COLO829 (cell line): ENCODE measurements around the gene RPP25L.

ENCODE experiments used
- DNase-seq: peaks from one replicate; pipeline ENCODE4 v3.0.0; 2012; ENCODE audit warnings: low spot score

RPP25L gene

GRCh38 chr9:34637356-34638137 lies 25.6 kb upstream of the RPP25L start, which contains the start of gene SIGMAR1:
SIGMAR1 (minus strand) TSS chr9:34637787; CDS start chr9:34637697, 90 bp downstream.
- peak; percentile 94 for DNase-seq

- peak; percentile 45 for DNase-seq
These were observed 25.0 kb upstream of the RPP25L start for GRCh38 chr9:34636791-34637355.

DNA sequence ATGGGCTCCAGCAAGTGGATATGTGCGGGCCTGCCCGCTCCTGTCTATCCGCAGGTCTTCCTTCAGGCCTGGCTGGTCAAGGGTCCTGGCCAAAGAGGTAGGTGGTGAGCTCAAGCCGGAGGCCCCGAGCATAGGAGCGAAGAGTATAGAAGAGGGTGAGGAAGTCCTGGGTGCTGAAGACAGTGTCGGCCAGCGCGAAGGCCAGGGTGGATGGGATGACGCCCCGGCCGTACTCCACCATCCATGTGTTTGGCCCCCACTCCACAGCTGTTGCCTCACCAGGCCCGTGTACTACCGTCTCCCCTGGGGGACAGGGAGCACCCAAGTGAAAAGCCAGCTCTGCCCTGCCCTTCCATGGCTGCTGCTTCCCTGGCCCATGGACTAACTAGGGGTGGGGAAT lies 23.7 kb upstream of the RPP25L start:
- no peak for DNase-seq

DNA sequence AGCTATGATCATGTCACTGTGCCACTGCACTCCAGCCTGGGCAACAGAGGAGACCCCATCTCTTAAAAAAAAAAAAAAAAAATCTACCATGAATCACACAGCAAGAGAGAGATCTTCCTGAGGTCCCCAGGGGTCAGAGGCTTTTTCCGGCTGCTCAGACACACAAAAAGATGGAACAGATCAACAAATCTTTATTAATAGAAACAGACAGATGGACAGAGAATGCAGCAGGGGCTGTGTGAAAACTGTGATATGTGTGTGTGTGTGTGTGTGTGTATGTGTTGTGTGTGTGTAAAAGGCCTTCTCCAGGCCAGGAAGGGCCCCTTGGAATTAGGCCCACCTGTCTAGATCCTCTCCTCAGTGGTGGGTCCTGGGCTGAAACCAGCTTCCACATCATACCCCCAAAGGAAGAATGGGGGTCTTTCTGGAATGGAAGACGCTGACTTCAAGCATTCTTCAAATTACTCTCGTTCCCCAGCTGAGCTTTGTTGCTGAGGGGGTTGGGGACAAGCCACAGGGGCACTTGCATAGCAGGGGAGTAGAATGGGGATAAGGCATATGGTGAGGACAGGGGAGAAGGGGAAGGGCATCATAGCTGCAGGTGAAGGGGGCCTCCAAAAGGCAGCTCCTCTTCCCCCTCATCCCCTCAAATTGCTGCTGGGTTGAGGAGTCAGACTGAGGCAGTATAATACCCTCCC lies 22.8 kb upstream of the RPP25L start:
- no peak for DNase-seq

- peak; percentile 91 for DNase-seq
These were observed 22.1 kb upstream of the RPP25L start for GRCh38 chr9:34633851-34634550.

DNA sequence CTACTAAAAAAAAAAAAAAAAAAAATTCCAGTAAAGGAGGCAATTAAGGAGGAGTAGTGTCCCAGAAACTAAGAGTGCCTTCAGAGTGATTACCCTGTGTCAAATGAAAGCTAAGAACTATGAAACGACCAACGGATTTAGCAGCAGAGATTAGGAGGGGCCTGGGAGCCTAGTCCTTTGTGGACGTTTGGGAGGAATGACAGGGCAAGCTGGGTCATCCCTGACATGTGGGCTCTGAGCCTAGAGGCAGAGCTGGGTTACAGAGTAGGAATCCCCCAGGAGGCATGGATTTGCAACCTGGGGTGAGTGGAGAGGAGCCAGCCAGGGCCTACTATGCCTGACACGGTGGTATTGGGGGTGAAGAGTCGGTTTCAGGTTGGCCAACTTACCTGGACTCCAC lies 21.3 kb upstream of the RPP25L start:
- DNase-seq: no peak

DNA sequence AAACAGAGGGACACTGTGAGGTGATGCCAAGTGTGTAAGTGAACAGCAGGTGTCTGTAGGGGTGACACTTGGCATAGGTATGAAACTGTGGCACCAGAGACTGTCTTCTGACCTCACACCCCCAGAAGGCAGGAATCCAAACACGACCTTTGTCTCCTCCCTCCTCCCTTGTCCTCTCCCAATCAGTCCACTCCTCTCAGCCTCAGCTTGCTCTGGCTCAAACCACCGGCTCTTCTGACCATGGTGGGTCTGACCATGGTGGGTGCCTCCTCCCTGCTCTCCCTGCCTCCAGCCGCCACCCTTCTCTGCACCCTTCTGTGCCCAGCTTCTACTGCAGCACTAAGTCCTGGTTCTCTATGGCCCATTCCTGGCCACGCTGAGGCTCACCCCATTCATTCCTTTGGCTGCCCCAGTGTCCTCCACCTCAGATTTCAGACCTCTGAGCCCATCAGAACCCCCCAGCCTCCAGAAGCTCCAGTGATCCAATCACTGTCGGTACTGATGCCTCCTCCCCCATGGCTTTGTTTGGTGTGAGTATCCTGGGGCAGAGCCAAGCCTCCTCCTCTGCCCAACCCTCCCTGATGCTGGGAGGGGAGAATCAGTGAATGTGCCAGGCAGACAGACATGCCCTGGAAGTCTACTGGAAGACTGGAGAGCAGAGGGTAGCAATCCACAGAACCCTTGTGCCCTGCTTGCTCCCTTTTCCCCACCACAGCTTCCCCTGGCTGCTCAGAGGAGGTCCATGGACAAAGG lies 18.7 kb upstream of the RPP25L start:
- no peak for DNase-seq

DNA sequence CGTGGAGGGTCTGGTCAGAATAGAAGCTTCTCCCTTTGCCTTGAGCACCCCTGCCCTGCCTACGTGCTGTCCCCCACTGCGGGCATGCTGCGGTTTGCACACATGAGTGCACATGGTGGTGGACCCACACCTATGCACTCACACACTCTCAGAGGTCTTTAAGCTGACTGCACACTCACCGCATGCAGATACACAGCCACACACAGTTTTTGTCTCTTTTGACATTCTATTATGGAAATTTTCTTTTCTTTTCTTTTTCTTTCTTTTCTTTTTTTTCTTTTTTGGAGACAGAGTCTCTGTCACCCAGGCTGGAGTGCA lies 17.6 kb upstream of the RPP25L start:
- DNase-seq: no peak

DNA sequence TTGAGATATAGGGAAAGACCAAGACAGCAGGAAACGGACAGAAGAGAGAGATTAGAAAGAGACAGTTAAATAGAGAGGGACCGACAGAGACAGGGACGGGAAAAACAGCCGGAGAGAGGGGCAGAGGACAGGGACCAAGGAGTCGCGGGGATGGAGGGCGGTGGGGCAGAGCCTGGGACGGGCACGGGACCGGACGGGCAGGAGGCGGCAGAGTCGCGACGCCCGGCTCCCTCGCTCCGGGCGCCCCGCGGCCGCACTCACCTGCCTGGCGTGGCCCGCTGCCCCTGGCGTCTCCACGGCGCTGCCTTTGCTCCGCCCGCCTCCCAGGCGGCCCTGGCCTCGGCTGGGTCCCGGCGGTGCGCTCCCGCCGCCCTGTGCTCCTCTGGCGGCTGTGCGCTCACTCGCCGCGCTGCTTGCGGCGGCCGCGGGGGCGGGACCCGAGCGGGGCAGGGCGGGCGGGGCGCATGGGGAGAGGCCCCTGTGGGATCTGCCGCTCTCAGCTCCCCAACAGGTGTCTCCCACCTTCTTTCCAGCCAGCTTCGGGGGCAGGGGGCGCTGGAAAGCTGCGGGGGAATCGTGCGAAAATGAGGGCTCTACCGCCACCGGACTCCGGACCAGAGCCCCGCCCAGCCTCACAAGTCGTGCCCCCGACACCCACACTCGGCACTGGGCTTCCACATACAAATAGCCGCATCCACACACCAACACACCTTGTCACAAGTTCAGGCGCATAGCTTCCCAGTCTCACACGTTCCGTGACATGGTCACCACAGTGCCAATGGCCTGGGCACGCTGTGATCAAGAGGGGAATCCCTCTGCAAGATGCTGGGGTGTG lies 17.0 kb upstream of the RPP25L start, which contains the start of gene ARID3C:
ARID3C (minus strand) TSS at position 411 of the 835 bp plus-strand sequence. CDS start 1,052 bp downstream, outside the sequence.
- DNase-seq: no peak

GRCh38 chr9:34627716-34628655 lies 16.1 kb upstream of the RPP25L start:
- DNase-seq: no peak

GRCh38 chr9:34625186-34625486 lies 13.2 kb upstream of the RPP25L start:
- DNase-seq: no peak

- DNase-seq: no peak
These were observed 12.7 kb upstream of the RPP25L start for GRCh38 chr9:34624475-34625185.

DNA sequence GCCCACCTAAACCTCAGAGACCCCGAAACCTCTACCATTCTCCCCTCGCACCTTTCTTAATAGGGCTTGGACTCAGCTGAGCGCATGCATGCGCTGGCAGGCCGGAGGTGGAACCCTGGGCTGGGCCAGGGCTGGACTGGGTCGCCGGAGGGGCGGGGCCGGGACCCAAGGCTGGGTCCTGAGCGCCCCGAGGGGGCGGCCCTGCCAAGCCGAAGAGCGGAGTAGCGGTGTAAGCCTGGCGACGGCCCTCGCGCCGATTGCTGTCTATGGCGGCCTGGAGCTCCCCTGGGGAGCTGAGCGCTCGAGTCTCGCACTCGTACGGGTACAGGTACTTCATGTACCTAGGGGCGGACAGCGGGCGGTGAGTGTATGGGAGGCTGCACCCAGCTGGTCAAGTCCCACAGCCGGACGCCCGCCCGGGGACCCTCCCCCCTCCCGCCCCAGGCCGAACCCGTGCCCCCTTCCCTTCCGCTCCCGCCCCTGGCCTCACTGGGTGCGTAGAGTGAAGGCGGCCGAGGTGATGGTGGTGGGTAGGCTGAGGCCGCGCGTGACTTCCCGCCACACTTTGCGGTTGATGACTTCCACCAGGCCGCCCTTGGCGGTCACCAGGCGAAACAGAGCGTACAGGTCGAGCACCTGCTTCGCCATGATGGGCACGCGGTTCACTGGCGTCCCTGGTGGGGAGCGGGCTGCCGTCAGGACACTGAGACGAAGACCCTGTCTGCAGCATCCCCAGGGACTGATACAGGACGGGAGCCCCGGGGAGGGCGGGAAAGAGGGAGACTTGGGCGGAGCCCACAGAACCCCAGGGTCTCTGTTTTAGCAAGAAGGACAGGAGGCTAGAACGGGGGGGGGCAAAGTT lies 11.7 kb upstream of the RPP25L start:
- no peak for DNase-seq

- peak; percentile 97 for DNase-seq
These were observed 8.4 kb upstream of the RPP25L start, which contains the start of gene DCTN3 for GRCh38 chr9:34620061-34620994. DCTN3 (minus strand) TSS chr9:34620495; CDS start chr9:34620464, 31 bp downstream.

DNA sequence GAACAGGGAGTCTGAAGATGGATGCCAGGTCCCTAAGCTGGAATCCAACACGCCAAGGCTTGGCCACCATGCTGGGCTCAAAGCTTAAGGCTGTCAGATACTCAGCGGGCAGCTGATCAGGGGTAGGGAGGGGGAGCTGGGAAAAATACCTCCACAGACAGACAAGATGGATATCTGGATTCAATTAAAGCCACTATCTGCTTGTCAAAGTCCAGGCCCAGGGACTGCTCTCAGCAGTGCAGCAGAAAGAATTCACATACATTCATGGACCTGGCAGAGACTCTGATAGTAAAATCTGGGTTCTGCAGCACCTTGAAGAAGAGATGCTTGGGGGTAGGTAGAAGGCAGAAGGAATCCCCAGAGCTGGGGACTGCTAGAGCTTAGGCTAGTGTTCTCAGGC lies 3.2 kb upstream of the RPP25L start:
- no peak for DNase-seq

DNA sequence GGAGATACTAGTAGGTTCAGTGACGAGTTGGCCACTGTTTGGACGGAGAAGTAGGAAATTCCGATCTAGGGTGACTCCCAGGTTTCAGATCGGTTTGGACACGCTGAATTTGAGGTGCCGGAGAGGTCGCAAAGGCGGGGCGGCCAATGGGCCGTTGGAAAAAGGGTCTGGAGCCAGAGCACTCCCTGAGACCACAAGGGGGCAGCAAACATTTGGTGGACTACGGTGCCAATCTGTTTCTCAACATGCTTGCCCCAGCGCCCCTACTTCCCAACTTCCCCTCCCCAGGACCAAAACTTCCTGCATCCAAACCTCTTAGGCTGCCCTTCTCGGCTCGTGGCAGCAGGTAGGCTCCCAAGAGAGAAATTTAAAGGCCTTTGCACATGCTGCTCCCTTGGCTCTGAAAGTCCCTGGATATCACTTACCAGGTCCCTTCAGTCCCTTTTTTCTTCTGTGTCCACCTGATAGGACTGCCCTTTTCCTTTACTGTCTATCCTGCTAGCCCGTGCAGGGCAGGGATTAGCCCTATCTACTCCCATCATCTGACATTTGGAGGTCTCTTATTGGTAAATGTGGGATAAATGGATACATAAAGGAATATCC lies 992 bp upstream of the RPP25L start:
- peak; percentile 88 for DNase-seq
